ENCODE measurements around the gene BTBD1.
A peak's percentile ranks its signal among the peaks of the same experiment; 100 is the strongest.
"Not testable (repeated sequence)": the region's sequence is repeated elsewhere in the genome, so short reads cannot be mapped to it uniquely, and the experiment has no call there.

Gene BTBD1

DNA sequence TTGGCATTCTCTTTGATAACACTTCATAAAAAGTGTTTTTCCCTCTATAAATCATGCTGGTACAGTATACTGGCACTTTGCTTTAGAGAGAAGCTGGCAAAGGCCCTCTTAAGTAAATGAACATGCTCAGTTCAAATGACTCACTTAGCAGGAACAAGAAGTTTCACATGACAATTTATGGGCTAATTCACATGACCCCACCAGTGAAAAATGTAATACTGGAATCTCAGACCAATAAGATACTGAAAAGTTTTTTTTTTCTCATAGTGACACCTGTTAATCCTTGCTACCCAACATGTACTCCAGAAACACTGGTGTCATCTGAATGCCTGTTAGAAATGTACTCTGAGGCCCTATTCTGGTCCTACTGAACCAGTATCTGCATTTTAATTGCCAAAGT, 13.9 kb downstream of the BTBD1 start:
- DNase-seq: no peak

GRCh38 chr15:83046558-83047127, 20.4 kb downstream of the BTBD1 start:
- DNase-seq: no peak

- no peak for DNase-seq
Measured at GRCh38 chr15:83044156-83044555, 22.9 kb downstream of the BTBD1 start.

DNA sequence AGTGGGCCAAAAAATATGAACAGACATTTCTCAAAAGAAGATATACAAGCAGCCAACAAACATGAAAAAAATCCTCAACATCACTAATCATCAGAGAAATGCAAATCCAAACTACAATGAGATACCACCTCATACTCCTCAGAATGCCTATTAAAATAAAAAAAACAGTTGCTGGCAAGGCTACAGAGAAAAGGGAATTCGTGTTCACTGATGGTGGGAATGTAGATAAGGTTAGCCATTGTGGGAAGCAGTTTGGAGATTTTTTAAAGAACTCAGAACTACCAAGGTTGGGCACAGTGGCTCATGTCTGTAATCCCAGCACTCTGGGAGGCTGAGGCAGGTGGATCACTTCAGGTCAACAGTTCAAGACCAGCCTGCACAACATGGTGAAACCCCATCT, 27.8 kb downstream of the BTBD1 start:
- DNase-seq: no peak

- DNase-seq: no peak
Measured at GRCh38 chr15:83036253-83036652, 30.8 kb downstream of the BTBD1 start.

DNA sequence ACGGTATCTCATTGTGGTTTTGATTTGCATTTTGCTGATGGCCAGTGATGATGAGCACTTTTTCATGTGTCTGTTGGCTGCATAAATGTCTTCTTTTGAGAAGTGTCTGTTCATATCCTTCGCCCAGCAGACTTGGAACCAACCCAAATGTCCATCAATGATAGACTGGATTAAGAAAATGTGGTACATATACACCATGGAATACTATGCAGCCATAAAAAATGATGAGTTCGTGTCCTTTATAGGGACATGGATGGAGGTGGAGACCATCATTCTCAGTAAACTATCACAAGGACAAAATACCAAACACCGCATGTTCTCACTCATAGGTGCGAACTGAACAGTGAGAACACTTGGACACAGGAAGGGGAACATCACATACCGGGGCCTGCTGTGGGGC, 35.8 kb downstream of the BTBD1 start:
- DNase-seq: not testable (repeated sequence)

- DNase-seq: no peak
Measured at GRCh38 chr15:83030021-83030420, 37.0 kb downstream of the BTBD1 start.

DNA sequence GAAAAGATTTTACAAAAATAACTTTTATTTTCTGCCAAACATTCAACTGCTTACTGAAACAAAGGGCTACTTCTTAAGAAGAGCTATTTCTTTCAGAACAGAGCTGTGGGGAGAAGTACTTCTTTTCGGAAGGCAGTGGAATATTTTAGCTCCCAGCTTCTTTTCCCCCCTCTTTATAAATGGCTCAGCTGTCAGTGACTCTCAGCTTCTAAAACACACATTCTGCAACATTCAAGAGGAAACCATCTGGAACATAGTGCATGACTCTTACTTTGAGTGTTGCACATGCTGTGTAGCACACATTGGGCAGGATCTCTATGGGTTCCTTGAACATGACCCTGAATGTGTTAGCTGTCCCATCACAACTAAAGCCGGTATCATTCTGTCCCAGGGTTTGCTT, 48.6 kb downstream of the BTBD1 start:
- no peak for DNase-seq

- DNase-seq: no peak
Measured at GRCh38 chr15:83016906-83017305, 50.1 kb downstream of the BTBD1 start.

DNA sequence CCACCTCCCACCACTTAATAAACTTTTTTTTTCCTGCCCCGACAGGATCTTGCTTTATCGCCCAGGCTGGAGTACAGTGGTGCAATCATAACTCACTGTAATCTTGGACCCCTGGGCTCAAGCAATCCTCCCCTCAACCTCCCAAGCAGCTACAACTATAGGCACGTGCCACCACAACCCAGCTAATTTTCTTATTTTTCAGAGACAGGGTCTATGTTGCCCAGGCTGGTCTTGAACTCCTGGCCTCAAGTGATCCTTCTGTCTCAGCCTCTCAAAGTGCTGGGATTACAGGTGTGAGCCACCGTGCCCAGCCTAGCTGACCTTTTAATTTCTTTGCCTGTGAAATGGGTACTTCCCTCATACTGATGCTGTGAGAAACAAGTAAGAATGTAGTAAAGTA, 51.7 kb downstream of the BTBD1 start:
- DNase-seq: no peak

GRCh38 chr15:83014205-83014653, 52.8 kb downstream of the BTBD1 start:
- peak; percentile 10 for DNase-seq

- DNase-seq: no peak
Measured at GRCh38 chr15:83012636-83013035, 54.4 kb downstream of the BTBD1 start.

GRCh38 chr15:83012076-83012426, 55.0 kb downstream of the BTBD1 start:
- DNase-seq: no peak

- peak; percentile 86 for DNase-seq
Measured at GRCh38 chr15:83011271-83012075, 55.6 kb downstream of the BTBD1 start, which contains the start of gene C15orf40. TSS of gene C15orf40 (minus strand) at chr15:83011639. CDS start at chr15:83011607, 32 bp downstream.

- peak; percentile 78 for DNase-seq
Measured at GRCh38 chr15:83010709-83011270, 56.3 kb downstream of the BTBD1 start.

GRCh38 chr15:83000672-83001031, 66.4 kb downstream of the BTBD1 start:
- not testable (repeated sequence) for DNase-seq

DNA sequence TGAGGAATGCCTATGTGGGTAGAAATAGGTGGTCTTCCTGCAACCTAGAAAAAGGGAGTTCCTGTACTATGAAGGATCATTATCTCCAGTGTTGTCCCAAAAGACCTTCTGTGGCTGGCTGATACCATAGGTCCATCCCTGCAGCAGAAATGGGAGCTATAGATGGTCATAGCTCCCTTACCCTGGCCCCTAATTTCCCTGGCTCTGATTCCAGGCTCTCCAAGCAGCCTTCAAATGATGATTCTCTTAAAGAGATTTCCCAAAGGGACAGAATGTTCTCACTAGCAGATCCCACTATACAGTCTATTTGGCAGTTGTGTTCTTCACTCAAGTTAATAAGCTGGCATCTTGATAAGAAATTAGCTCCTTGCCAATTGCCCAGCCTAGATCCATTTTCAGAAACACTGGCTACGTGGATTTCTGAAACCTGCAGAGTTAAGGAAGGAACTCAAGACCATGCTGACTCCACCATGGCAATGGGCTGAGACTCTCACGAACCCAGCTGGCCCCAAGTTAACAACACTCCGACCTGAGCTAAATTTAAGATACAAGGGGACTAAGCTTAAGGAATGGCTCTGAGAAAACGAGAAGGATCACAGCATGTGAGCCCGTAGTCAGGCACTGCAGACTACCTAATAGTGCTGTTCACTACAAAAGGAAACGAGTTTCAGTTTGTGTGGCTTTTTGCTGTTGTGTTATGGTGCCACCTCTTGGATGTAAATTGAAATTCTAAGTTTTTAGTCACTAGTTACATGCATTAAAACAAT, 67.0 kb downstream of the BTBD1 start:
- peak; percentile 56 for DNase-seq

GRCh38 chr15:82999426-82999825, 67.6 kb downstream of the BTBD1 start:
- no peak for DNase-seq

GRCh38 chr15:82995938-82996337, 71.1 kb downstream of the BTBD1 start:
- peak; percentile 26 for DNase-seq

- DNase-seq: no peak
Measured at GRCh38 chr15:82995076-82995475, 72.0 kb downstream of the BTBD1 start.

DNA sequence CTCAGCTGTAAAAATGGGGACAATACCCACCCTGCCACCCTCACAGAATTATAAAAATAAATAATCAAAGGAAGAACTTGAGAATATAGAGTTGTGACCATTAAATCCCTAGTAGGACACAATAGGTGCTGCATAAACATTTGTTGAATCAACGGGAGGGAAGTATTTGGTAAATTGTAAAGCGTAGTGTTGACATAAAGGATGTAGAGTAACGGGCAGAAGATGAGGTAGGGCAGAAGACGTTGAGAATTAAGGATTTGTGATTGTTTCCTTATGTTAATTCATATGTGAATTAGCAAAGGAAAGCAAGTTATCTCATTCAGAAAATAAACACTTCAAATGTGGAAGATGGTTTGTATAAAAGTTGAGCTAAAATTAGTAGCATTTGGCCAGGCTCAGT, 73.9 kb downstream of the BTBD1 start:
- DNase-seq: no peak

DNA sequence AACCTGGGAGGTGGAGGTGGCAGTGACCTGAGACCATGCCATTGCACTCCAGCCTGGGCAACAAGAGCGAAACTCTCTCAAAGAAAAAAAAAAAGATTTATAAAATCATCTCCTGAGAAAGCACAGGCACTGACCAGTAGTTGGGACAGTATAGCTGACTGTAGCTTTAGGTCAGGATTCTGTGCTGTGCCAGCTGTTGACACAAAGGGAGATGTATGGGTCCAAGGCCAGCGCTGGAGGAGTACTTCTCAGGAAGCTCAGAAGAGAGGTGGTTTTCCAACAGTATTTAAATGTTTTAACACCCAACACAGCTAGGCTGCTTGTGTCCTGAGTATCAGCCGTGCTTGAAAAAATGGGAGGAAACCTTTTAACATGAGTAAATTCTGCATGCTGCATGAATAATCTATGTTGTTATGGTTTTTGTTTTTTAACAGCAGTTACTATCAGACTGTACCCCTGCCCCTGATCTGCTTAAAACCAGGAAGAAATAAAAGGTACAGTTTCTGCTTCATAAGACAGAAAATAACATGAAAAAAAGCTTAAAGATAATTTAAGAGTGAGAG, 74.5 kb downstream of the BTBD1 start:
- no peak for DNase-seq

DNA sequence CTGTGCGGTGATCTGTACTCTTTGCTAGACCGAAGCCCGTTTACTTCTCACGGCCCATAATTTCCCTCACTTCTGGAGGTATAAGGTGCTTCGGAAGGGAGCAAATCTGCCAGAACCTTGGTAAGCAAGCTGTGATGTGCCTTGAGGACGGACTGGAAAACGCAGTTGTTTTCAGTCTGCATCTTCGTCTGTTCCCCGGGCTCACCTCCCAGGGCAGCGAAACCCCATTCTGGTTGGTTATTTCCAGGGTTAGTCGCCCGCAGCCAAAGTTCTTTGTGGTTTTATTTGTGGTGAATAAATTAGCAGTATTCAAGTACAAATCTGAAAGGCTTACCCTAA, 80.6 kb downstream of the BTBD1 start:
- no peak for DNase-seq

Data from NCI-H2171 treated with DMSO at 0.1 percent for 48 hours (cell line).